ENCODE results near the gene TAF8. TPM values are rescaled to one million over a fixed set of nuclear protein-coding genes. Genes with fewer than 3 reads are reported as not detected.

TAF8 gene
- total and polyA plus RNA-seq, 10 of the 15 experiments (the other 5 are each of a cell fraction or from before 2014, with no cell fraction given): 11.7 to 30.9 (median 19.9) TPM

GRCh38 chr6:42104095-42104803 lies 53.9 kb downstream of the TAF8 start (continued):
- TF ChIP-seq BCLAF1 (IDR thresholded peaks at IDR 0.05) (no peak), SMAD5 (IDR thresholded peaks at IDR 0.05; ENCODE audit: low read depth) (no peak), TCF7 (IDR thresholded peaks at IDR 0.05; ENCODE audit: borderline replicate concordance) (no peak), IKZF2 (IDR thresholded peaks at IDR 0.05) (0 out of 4 replicates have a peak, but pooled peaks of 1 of the 2 experiments have one; percentile 25), GATAD2B (conservative IDR thresholded peaks at IDR 0.05; ENCODE audit: low read depth) (peak; percentile 69), NFXL1 (IDR thresholded peaks at IDR 0.05; ENCODE audit: borderline replicate concordance) (no peak), ZNF217 (IDR thresholded peaks at IDR 0.05) (0 out of 2 replicates have a peak, but pooled peaks have one; percentile 35), NR2F1 (conservative IDR thresholded peaks at IDR 0.05) (peak; percentile 98), RB1 (IDR thresholded peaks at IDR 0.05; ENCODE audit: borderline replicate concordance) (0 out of 2 replicates have a peak, but pooled peaks have one; percentile 45), EP300 (IDR thresholded peaks at IDR 0.05; ENCODE audit: borderline replicate concordance in 1 of 2, control insufficient read depth in 1 of 2, low read depth in 2 of 2, low read length in 2 of 2) (no peak), BRCA1 (IDR thresholded peaks at IDR 0.05; ENCODE audit: low read depth, low read length) (no peak)
- TF ChIP-seq, protein P1, sequence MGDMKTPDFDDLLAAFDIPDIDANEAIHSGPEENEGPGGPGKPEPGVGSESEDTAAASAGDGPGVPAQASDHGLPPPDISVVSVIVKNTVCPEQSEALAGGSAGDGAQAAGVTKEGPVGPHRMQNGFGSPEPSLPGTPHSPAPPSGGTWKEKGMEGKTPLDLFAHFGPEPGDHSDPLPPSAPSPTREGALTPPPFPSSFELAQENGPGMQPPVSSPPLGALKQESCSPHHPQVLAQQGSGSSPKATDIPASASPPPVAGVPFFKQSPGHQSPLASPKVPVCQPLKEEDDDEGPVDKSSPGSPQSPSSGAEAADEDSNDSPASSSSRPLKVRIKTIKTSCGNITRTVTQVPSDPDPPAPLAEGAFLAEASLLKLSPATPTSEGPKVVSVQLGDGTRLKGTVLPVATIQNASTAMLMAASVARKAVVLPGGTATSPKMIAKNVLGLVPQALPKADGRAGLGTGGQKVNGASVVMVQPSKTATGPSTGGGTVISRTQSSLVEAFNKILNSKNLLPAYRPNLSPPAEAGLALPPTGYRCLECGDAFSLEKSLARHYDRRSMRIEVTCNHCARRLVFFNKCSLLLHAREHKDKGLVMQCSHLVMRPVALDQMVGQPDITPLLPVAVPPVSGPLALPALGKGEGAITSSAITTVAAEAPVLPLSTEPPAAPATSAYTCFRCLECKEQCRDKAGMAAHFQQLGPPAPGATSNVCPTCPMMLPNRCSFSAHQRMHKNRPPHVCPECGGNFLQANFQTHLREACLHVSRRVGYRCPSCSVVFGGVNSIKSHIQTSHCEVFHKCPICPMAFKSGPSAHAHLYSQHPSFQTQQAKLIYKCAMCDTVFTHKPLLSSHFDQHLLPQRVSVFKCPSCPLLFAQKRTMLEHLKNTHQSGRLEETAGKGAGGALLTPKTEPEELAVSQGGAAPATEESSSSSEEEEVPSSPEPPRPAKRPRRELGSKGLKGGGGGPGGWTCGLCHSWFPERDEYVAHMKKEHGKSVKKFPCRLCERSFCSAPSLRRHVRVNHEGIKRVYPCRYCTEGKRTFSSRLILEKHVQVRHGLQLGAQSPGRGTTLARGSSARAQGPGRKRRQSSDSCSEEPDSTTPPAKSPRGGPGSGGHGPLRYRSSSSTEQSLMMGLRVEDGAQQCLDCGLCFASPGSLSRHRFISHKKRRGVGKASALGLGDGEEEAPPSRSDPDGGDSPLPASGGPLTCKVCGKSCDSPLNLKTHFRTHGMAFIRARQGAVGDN (IDR thresholded peaks at IDR 0.05): peak; percentile 32; the same call in 1 of the 2 replicates
- TF ChIP-seq, protein P2, sequence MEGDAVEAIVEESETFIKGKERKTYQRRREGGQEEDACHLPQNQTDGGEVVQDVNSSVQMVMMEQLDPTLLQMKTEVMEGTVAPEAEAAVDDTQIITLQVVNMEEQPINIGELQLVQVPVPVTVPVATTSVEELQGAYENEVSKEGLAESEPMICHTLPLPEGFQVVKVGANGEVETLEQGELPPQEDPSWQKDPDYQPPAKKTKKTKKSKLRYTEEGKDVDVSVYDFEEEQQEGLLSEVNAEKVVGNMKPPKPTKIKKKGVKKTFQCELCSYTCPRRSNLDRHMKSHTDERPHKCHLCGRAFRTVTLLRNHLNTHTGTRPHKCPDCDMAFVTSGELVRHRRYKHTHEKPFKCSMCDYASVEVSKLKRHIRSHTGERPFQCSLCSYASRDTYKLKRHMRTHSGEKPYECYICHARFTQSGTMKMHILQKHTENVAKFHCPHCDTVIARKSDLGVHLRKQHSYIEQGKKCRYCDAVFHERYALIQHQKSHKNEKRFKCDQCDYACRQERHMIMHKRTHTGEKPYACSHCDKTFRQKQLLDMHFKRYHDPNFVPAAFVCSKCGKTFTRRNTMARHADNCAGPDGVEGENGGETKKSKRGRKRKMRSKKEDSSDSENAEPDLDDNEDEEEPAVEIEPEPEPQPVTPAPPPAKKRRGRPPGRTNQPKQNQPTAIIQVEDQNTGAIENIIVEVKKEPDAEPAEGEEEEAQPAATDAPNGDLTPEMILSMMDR (IDR thresholded peaks at IDR 0.05 in 2 of 3, conservative IDR thresholded peaks at IDR 0.05 in 1 of 3; ENCODE audit: control insufficient read depth in 2 of 3, extremely low read depth in 1 of 3, insufficient read depth in 1 of 3, low read depth in 3 of 3, low read length in 3 of 3): peak; percentile 64 to 86 (median 82)
- TF ChIP-seq, protein P3, sequence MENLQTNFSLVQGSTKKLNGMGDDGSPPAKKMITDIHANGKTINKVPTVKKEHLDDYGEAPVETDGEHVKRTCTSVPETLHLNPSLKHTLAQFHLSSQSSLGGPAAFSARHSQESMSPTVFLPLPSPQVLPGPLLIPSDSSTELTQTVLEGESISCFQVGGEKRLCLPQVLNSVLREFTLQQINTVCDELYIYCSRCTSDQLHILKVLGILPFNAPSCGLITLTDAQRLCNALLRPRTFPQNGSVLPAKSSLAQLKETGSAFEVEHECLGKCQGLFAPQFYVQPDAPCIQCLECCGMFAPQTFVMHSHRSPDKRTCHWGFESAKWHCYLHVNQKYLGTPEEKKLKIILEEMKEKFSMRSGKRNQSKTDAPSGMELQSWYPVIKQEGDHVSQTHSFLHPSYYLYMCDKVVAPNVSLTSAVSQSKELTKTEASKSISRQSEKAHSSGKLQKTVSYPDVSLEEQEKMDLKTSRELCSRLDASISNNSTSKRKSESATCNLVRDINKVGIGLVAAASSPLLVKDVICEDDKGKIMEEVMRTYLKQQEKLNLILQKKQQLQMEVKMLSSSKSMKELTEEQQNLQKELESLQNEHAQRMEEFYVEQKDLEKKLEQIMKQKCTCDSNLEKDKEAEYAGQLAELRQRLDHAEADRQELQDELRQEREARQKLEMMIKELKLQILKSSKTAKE (IDR thresholded peaks at IDR 0.05; ENCODE audit: low read depth, poor library complexity, severe bottlenecking): no peak
- TF ChIP-seq, protein P4, sequence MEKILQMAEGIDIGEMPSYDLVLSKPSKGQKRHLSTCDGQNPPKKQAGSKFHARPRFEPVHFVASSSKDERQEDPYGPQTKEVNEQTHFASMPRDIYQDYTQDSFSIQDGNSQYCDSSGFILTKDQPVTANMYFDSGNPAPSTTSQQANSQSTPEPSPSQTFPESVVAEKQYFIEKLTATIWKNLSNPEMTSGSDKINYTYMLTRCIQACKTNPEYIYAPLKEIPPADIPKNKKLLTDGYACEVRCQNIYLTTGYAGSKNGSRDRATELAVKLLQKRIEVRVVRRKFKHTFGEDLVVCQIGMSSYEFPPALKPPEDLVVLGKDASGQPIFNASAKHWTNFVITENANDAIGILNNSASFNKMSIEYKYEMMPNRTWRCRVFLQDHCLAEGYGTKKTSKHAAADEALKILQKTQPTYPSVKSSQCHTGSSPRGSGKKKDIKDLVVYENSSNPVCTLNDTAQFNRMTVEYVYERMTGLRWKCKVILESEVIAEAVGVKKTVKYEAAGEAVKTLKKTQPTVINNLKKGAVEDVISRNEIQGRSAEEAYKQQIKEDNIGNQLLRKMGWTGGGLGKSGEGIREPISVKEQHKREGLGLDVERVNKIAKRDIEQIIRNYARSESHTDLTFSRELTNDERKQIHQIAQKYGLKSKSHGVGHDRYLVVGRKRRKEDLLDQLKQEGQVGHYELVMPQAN (conservative IDR thresholded peaks at IDR 0.05): 0 out of 2 replicates have a peak, but pooled peaks have one; percentile 30

Measured in GM12878 (cell line).